ENCODE data around the gene TMEM121. TPM values are rescaled to one million over a fixed set of nuclear protein-coding genes. Genes with fewer than 3 reads are reported as not detected.

TMEM121 gene
- total and polyA plus RNA-seq, 4 donors, result 0.33 to 1.5 (median 0.37) TPM; not detected in 1

DNA sequence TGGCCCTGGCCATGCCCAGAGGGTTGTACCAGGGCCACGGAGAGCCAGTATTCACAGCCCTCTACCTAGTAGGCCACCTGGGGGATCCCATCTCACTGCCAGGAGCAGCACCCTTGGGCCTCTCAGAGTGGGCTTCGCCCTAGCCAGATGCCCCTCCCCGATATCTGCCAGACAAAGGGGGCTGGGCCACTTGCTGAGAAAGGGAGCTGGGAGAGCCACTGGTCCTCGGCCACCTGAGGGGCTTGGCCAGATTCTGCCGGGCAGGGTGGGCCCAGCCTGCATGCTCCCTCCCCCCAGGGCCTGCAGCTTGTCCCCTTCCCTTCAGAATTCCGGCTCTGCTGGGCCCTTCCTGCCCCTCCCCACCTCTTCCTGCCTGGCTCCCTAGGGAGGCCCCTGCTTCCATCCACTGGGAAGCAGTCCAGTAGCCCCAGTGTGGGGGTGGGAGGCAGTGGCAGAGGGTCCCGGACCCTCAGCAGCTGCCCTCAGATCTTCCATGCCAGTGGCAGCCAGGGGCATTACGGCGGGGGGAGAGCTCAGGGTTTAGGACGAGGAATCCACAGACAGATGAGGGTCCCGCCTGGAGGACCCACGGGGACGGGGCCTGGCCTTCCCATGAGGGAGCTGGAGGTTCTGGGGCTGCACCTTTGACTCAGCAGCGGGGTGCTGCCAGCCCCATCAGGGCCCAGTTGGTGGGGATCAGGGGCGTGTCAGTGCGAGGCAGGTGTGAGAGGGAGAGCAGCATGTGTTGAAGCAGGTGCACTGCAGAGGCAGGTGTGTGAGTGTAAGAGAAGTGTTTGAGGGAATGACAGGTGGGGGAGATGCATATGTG is 49.3 kb upstream of the TMEM121 start:
- Histone ChIP-seq H3K36me3 (ENCODE audit: control insufficient read depth in 4 of 4, insufficient read depth in 3 of 4, low read depth in 1 of 4, low read length in 3 of 4) (no peaks in the 10 kb centered on the region), H3K4me3 (ENCODE audit: low read depth in 1 of 3, low read length in 3 of 3) (peak overlapping the region in 2 of 3 donors; percentile 10 to 36), H3K4me1 (ENCODE audit: control insufficient read depth in 4 of 4, insufficient read depth in 4 of 4, low read length in 3 of 4) (peaks cover 33 to 66% (median 46%) of the 10 kb centered on the region in 4 donors), H3K27ac (ENCODE audit: low read depth in 1 of 2, low read length in 2 of 2) (peak overlapping the region; percentile 88 to 94), H3K9me3 (ENCODE audit: control insufficient read depth in 4 of 4, low read length in 3 of 4) (no peaks in the 10 kb centered on the region), H3K27me3 (ENCODE audit: control insufficient read depth in 4 of 4, insufficient read depth in 4 of 4, low read length in 3 of 4) (no peaks in the 10 kb centered on the region), H3K9ac (ENCODE audit: low read depth in 1 of 2, low read length in 2 of 2) (peak overlapping the region in 1 of 2 donors; percentile 17)
- TF ChIP-seq YY1 (IDR thresholded peaks at IDR 0.05), result no peak
- TF ChIP-seq, protein P1, sequence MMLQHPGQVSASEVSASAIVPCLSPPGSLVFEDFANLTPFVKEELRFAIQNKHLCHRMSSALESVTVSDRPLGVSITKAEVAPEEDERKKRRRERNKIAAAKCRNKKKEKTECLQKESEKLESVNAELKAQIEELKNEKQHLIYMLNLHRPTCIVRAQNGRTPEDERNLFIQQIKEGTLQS (IDR thresholded peaks at IDR 0.05), result no peak
- no peak for TF ChIP-seq TAF1 (conservative IDR thresholded peaks at IDR 0.05)
- no peak for TF ChIP-seq EGR1 (IDR thresholded peaks at IDR 0.05; ENCODE audit: low read depth in 2 of 2)
- TF ChIP-seq, protein P2, sequence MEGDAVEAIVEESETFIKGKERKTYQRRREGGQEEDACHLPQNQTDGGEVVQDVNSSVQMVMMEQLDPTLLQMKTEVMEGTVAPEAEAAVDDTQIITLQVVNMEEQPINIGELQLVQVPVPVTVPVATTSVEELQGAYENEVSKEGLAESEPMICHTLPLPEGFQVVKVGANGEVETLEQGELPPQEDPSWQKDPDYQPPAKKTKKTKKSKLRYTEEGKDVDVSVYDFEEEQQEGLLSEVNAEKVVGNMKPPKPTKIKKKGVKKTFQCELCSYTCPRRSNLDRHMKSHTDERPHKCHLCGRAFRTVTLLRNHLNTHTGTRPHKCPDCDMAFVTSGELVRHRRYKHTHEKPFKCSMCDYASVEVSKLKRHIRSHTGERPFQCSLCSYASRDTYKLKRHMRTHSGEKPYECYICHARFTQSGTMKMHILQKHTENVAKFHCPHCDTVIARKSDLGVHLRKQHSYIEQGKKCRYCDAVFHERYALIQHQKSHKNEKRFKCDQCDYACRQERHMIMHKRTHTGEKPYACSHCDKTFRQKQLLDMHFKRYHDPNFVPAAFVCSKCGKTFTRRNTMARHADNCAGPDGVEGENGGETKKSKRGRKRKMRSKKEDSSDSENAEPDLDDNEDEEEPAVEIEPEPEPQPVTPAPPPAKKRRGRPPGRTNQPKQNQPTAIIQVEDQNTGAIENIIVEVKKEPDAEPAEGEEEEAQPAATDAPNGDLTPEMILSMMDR (IDR thresholded peaks at IDR 0.05; ENCODE audit: low read depth, low read length, missing input control), result no peak
- no peak for TF ChIP-seq RAD21 (IDR thresholded peaks at IDR 0.05)
- no peak for TF ChIP-seq SP1 (IDR thresholded peaks at IDR 0.05)
- TF ChIP-seq NR2F2 (IDR thresholded peaks at IDR 0.05), result no peak
- TF ChIP-seq GABPA (IDR thresholded peaks at IDR 0.05 in 1 of 2, conservative IDR thresholded peaks at IDR 0.05 in 1 of 2), result no peak
- TF ChIP-seq FOXA1 (IDR thresholded peaks at IDR 0.05), result no peak
- no peak for TF ChIP-seq RXRA (IDR thresholded peaks at IDR 0.05)
- TF ChIP-seq HNF4G (IDR thresholded peaks at IDR 0.05), result no peak
- TF ChIP-seq, protein P3, sequence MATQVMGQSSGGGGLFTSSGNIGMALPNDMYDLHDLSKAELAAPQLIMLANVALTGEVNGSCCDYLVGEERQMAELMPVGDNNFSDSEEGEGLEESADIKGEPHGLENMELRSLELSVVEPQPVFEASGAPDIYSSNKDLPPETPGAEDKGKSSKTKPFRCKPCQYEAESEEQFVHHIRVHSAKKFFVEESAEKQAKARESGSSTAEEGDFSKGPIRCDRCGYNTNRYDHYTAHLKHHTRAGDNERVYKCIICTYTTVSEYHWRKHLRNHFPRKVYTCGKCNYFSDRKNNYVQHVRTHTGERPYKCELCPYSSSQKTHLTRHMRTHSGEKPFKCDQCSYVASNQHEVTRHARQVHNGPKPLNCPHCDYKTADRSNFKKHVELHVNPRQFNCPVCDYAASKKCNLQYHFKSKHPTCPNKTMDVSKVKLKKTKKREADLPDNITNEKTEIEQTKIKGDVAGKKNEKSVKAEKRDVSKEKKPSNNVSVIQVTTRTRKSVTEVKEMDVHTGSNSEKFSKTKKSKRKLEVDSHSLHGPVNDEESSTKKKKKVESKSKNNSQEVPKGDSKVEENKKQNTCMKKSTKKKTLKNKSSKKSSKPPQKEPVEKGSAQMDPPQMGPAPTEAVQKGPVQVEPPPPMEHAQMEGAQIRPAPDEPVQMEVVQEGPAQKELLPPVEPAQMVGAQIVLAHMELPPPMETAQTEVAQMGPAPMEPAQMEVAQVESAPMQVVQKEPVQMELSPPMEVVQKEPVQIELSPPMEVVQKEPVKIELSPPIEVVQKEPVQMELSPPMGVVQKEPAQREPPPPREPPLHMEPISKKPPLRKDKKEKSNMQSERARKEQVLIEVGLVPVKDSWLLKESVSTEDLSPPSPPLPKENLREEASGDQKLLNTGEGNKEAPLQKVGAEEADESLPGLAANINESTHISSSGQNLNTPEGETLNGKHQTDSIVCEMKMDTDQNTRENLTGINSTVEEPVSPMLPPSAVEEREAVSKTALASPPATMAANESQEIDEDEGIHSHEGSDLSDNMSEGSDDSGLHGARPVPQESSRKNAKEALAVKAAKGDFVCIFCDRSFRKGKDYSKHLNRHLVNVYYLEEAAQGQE (IDR thresholded peaks at IDR 0.05), result no peak
- TF ChIP-seq, protein P4, sequence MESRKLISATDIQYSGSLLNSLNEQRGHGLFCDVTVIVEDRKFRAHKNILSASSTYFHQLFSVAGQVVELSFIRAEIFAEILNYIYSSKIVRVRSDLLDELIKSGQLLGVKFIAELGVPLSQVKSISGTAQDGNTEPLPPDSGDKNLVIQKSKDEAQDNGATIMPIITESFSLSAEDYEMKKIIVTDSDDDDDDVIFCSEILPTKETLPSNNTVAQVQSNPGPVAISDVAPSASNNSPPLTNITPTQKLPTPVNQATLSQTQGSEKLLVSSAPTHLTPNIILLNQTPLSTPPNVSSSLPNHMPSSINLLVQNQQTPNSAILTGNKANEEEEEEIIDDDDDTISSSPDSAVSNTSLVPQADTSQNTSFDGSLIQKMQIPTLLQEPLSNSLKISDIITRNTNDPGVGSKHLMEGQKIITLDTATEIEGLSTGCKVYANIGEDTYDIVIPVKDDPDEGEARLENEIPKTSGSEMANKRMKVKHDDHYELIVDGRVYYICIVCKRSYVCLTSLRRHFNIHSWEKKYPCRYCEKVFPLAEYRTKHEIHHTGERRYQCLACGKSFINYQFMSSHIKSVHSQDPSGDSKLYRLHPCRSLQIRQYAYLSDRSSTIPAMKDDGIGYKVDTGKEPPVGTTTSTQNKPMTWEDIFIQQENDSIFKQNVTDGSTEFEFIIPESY (IDR thresholded peaks at IDR 0.05), result no peak
- TF ChIP-seq JUND (IDR thresholded peaks at IDR 0.05), result no peak
- TF ChIP-seq, protein P5, sequence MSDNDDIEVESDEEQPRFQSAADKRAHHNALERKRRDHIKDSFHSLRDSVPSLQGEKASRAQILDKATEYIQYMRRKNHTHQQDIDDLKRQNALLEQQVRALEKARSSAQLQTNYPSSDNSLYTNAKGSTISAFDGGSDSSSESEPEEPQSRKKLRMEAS (IDR thresholded peaks at IDR 0.05), result no peak
- no peak for TF ChIP-seq HNF4A (conservative IDR thresholded peaks at IDR 0.05)
- TF ChIP-seq FOXA2 (IDR thresholded peaks at IDR 0.05), result no peak
- 62% methylated on average over 16 of the region's 16 CpGs for WGBS
- DNase-seq (ENCODE audit: low spot score), result no peak
